ENCODE measurements around the gene ATG2B. TPM values are rescaled to one million over a fixed set of nuclear protein-coding genes. Genes with fewer than 3 reads are reported as not detected.

The ATG2B gene
- total and polyA plus RNA-seq, 2 experiments from 2014 or later = 3.3 to 20.4 TPM

DNA sequence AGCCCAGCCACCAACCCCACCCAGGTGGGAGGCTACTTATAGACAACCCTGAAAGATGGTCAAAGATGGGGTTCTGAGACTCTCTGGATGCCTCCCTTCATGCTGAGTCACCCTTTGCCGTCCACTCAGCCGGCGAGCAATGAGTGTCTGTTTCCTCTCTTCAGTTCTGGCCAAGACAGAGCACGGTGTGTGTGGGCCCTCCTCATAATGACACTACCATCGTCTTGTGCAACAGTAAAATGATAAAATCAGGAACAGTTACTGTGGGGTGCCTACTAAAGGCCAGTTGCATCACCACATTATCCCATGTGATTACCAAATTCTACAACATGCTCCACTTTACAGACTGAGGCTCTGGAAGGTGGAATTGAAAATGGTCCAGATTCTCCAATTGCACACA, 114.1 kb downstream of the ATG2B start:
- DNase-seq (ENCODE audit: low spot score) = peak; percentile 59
- Histone ChIP-seq H3K27ac (peak overlapping the region; percentile 76), H3K4me1 (ENCODE audit: insufficient read depth) (peaks cover 16% of the 10 kb centered on the region), H2AFZ (no peak overlapping the region), H3K9me3 (ENCODE audit: low read depth) (no peaks in the 10 kb centered on the region), H3K4me3 (no peak overlapping the region), H3K79me2 (no peaks in the 10 kb centered on the region), H3K9me2 (replicated peaks; ENCODE audit: insufficient read depth) (no peaks in the 10 kb centered on the region), H3K36me3 (replicated peaks; ENCODE audit: insufficient read depth, low read depth) (no peaks in the 10 kb centered on the region), H4K20me1 (ENCODE audit: insufficient read depth, poor library complexity, severe bottlenecking) (no peaks in the 10 kb centered on the region), H3K27me3 (no peaks in the 10 kb centered on the region), H3K4me2 (no peak overlapping the region)
- no peak for TF ChIP-seq EZH2phosphoT487 (IDR thresholded peaks at IDR 0.05; ENCODE audit: low read depth, severe bottlenecking, unreplicated experiment)
- TF ChIP-seq, protein P1, sequence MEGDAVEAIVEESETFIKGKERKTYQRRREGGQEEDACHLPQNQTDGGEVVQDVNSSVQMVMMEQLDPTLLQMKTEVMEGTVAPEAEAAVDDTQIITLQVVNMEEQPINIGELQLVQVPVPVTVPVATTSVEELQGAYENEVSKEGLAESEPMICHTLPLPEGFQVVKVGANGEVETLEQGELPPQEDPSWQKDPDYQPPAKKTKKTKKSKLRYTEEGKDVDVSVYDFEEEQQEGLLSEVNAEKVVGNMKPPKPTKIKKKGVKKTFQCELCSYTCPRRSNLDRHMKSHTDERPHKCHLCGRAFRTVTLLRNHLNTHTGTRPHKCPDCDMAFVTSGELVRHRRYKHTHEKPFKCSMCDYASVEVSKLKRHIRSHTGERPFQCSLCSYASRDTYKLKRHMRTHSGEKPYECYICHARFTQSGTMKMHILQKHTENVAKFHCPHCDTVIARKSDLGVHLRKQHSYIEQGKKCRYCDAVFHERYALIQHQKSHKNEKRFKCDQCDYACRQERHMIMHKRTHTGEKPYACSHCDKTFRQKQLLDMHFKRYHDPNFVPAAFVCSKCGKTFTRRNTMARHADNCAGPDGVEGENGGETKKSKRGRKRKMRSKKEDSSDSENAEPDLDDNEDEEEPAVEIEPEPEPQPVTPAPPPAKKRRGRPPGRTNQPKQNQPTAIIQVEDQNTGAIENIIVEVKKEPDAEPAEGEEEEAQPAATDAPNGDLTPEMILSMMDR (IDR thresholded peaks at IDR 0.05; ENCODE audit: poor library complexity) = no peak
- TF ChIP-seq EZH2 (IDR thresholded peaks at IDR 0.05; ENCODE audit: borderline replicate concordance) = no peak
- WGBS (ENCODE audit: low lambda C conversion rate, missing lambda C conversion rate) = 45% methylated on average over 5 of the region's 5 CpGs

DNA sequence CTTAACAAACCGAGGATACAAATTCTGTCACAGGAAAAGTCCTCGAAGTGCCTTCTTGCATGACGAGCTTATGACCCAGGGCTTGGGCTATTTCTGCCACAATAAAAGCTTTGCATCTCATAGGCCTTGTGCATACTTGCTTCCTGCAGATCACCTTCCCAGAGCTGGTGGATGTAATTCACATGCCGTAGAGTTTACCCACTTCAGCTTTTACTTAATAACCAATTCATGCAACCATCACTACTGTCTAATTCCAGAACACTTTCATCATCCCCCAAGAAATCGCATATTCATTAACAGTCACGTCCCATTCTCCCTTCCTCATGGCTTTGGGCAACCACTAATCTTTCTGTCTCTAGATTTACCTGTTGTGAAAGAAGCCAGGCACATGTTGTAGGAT, 116.1 kb downstream of the ATG2B start:
- Histone ChIP-seq H3K36me3 (replicated peaks; ENCODE audit: insufficient read depth, low read depth) (no peaks in the 10 kb centered on the region), H3K27me3 (no peaks in the 10 kb centered on the region), H2AFZ (no peak overlapping the region), H3K4me3 (no peak overlapping the region), H3K27ac (peak overlapping the region; percentile 52), H3K4me2 (no peak overlapping the region), H3K9me3 (ENCODE audit: low read depth) (no peaks in the 10 kb centered on the region), H3K9me2 (replicated peaks; ENCODE audit: insufficient read depth) (no peaks in the 10 kb centered on the region), H3K4me1 (ENCODE audit: insufficient read depth) (peaks cover 7% of the 10 kb centered on the region), H4K20me1 (ENCODE audit: insufficient read depth, poor library complexity, severe bottlenecking) (no peaks in the 10 kb centered on the region), H3K79me2 (no peaks in the 10 kb centered on the region)
- DNase-seq (ENCODE audit: low spot score) = no peak
- WGBS (ENCODE audit: low lambda C conversion rate, missing lambda C conversion rate) = 92% methylated on average over 6 of the region's 6 CpGs
- TF ChIP-seq, protein P1 (IDR thresholded peaks at IDR 0.05; ENCODE audit: poor library complexity) = no peak
- no peak for TF ChIP-seq EZH2 (IDR thresholded peaks at IDR 0.05; ENCODE audit: borderline replicate concordance)
- TF ChIP-seq EZH2phosphoT487 (IDR thresholded peaks at IDR 0.05; ENCODE audit: low read depth, severe bottlenecking, unreplicated experiment) = no peak

DNA sequence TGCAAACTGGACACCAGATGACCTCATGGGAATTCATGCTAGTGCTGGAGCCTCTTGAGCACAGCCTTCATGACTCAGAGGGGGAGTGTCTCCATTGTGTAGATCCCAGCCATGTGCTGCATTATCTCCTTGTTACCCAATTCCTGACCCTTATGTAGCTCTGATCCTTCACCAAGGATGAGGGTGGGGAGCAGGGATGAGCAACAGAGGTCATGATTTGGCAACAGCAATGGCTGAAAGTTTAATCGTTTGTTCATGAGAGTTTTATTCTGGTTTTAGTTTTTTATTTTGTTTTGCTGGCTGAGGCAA, 116.6 kb downstream of the ATG2B start:
- Histone ChIP-seq H3K27ac (peak overlapping the region; percentile 52), H3K4me2 (no peak overlapping the region)
- DNase-seq (ENCODE audit: low spot score) = peak; percentile 86

More for the DNA sequence above, 116.6 kb downstream of the ATG2B start:
- Histone ChIP-seq H3K9me2 (replicated peaks; ENCODE audit: insufficient read depth) (no peaks in the 10 kb centered on the region), H3K79me2 (no peaks in the 10 kb centered on the region), H3K4me1 (ENCODE audit: insufficient read depth) (peaks cover 7% of the 10 kb centered on the region), H4K20me1 (ENCODE audit: insufficient read depth, poor library complexity, severe bottlenecking) (no peaks in the 10 kb centered on the region), H2AFZ (no peak overlapping the region), H3K4me3 (no peak overlapping the region), H3K36me3 (replicated peaks; ENCODE audit: insufficient read depth, low read depth) (no peaks in the 10 kb centered on the region), H3K9me3 (ENCODE audit: low read depth) (no peaks in the 10 kb centered on the region), H3K27me3 (no peaks in the 10 kb centered on the region)
- 82% methylated on average over 1 of the region's 1 CpG for WGBS (ENCODE audit: low lambda C conversion rate, missing lambda C conversion rate)
- TF ChIP-seq EZH2phosphoT487 (IDR thresholded peaks at IDR 0.05; ENCODE audit: low read depth, severe bottlenecking, unreplicated experiment) = no peak
- TF ChIP-seq, protein P1 (IDR thresholded peaks at IDR 0.05; ENCODE audit: poor library complexity) = no peak
- no peak for TF ChIP-seq EZH2 (IDR thresholded peaks at IDR 0.05; ENCODE audit: borderline replicate concordance)

Measured in hepatocyte (in vitro differentiated cells).